B cell (primary cell): ENCODE data around the gene MGST2. TPM values are rescaled to one million over a fixed set of nuclear protein-coding genes. Genes with fewer than 3 reads are reported as not detected.
"Not testable (repeated sequence)": the region's sequence is repeated elsewhere in the genome, so short reads cannot be mapped to it uniquely, and the experiment has no call there.

Experiments
- ATAC-seq: fragments of 200-7000 bp; cut with Tn5 transposase; one replicate; pipeline ENCODE4 v1.10.0; 2021; ENCODE audit warnings: low read depth, mild to moderate bottlenecking, moderate number of reproducible peaks, moderate library complexity
- CTCF ChIA-PET: fragments of 350-600 bp; sonication (Branson Sonifier 250); formaldehyde crosslinking; loops from one replicate; lab custom pipeline; 2021; ENCODE audit warnings: antibody characterized with exemption, inconsistent platforms; lab: Charles Lee
- POLR2A ChIA-PET: fragments of 350-600 bp; sonication (Branson Sonifier 250); formaldehyde crosslinking; loops from one replicate; lab custom pipeline; 2021; ENCODE audit warnings: antibody characterized with exemption; lab: Charles Lee
- DNase-seq: peaks from one replicate; pipeline ENCODE4 v3.0.0; 2013
- H2AFZ ChIP-seq: 2 replicates; pipeline ENCODE4 v1.6.1; 2012; ENCODE audit warnings: mild to moderate bottlenecking, low read depth, low read length; ENCODE audit not compliant: insufficient read depth, poor library complexity, severe bottlenecking
- H3K27ac ChIP-seq, 2 donors: 1 replicate in 1 of 2; 2 replicates in 1 of 2; pipeline ENCODE4 v1.5.1; 2012 to 2013; ENCODE audit warnings: low read length in 2 of 2, mild to moderate bottlenecking in 2 of 2, moderate library complexity in 1 of 2
- H3K27me3 ChIP-seq, 4 experiments: fragments of 200-600 bp in 1 of 4; sonication (generic) in 1 of 4; replicated peaks in 1 of 4; 1 replicate in 2 of 4; 2 replicates in 2 of 4; pipeline versions ENCODE4 v1.6.1 to v1.7.0; 2013 to 2016; ENCODE audit warnings: low read length in 3 of 4, mild to moderate bottlenecking in 2 of 4, mixed read lengths in 1 of 4, moderate library complexity in 1 of 4; ENCODE audit not compliant: insufficient read depth in 4 of 4, control insufficient read depth in 3 of 4; ENCODE audit errors: control extremely low read depth in 1 of 4
- H3K36me3 ChIP-seq, 2 experiments: replicated peaks in 1 of 2; 1 replicate in 1 of 2; 2 replicates in 1 of 2; pipeline versions ENCODE4 v1.6.1 to v1.7.1; 2013; ENCODE audit warnings: low read length in 1 of 2; ENCODE audit not compliant: insufficient read depth in 2 of 2, control insufficient read depth in 1 of 2; ENCODE audit errors: control extremely low read depth in 1 of 2, extremely low read depth in 1 of 2
- H3K4me1 ChIP-seq, 2 donors: fragments of 200-600 bp in 1 of 2; sonication (generic) in 1 of 2; 1 replicate in 1 of 2; 2 replicates in 1 of 2; pipeline versions ENCODE4 v1.5.1 to v1.6.1; 2013 to 2017; ENCODE audit warnings: low read length in 2 of 2; ENCODE audit not compliant: control insufficient read depth in 2 of 2, insufficient read depth in 2 of 2
- H3K4me2 ChIP-seq: replicated peaks from 2 replicates; pipeline ENCODE3; 2012; ENCODE audit warnings: mild to moderate bottlenecking, low read depth, low read length; ENCODE audit not compliant: poor library complexity, severe bottlenecking
- H3K4me3 ChIP-seq, 5 experiments: fragments of 200-600 bp in 1 of 5; sonication (generic) in 1 of 5; 1 replicate in 3 of 5; 2 replicates in 2 of 5; pipeline versions ENCODE4 v1.5.1 to v1.7.0; 2011 to 2016; ENCODE audit warnings: low read length in 4 of 5, mild to moderate bottlenecking in 4 of 5, low read depth in 2 of 5, control low read depth in 1 of 5, moderate library complexity in 1 of 5; ENCODE audit not compliant: insufficient read depth in 1 of 5; ENCODE audit errors: control extremely low read depth in 1 of 5, extremely low read depth in 1 of 5
- H3K79me2 ChIP-seq: fragments of 200-600 bp; sonication (generic); one replicate; pipeline ENCODE4 v1.6.0; 2016; ENCODE audit warnings: low read length; ENCODE audit not compliant: control insufficient read depth, insufficient read depth
- H3K9ac ChIP-seq: fragments of 200-600 bp; sonication (generic); 2 replicates; pipeline ENCODE4 v1.6.1; 2017; ENCODE audit warnings: mild to moderate bottlenecking, low read length, moderate library complexity
- H3K9me3 ChIP-seq, 3 donors: one replicate each; pipeline versions ENCODE4 v1.6.1 to v1.7.1; 2013; ENCODE audit warnings: low read length in 2 of 3; ENCODE audit not compliant: control insufficient read depth in 2 of 3, insufficient read depth in 1 of 3; ENCODE audit errors: control extremely low read depth in 1 of 3
- H4K20me1 ChIP-seq: 2 replicates; pipeline ENCODE4 v1.6.0; 2012; ENCODE audit warnings: mild to moderate bottlenecking, low read length; ENCODE audit not compliant: insufficient read depth, control insufficient read depth, poor library complexity, severe bottlenecking
- H3K27ac Mint-ChIP-seq: one replicate; pipeline ENCODE4 v1.8.0; 2021; ENCODE audit warnings: mixed read lengths
- H3K27me3 Mint-ChIP-seq: one replicate; pipeline ENCODE4 v1.8.0; 2021; ENCODE audit warnings: mixed read lengths
- H3K4me1 Mint-ChIP-seq: one replicate; pipeline ENCODE4 v1.8.0; 2021; ENCODE audit warnings: mixed read lengths
- H3K4me3 Mint-ChIP-seq: one replicate; pipeline ENCODE4 v1.8.0; 2021; ENCODE audit warnings: mixed read lengths
- H3K9me3 Mint-ChIP-seq: one replicate; pipeline ENCODE4 v1.8.0; 2022; ENCODE audit warnings: mixed read lengths; ENCODE audit not compliant: insufficient read depth
- CTCF ChIP-seq: fragments of 200-600 bp; IDR thresholded peaks from one replicate; pipeline ENCODE4 v1.8.0; 2022; ENCODE audit warnings: antibody characterized with exemption, mild to moderate bottlenecking
- EZH2 ChIP-seq: IDR thresholded peaks from 2 replicates; pipeline ENCODE4 v1.6.1; 2012; ENCODE audit warnings: borderline replicate concordance, low read depth, mild to moderate bottlenecking, moderate library complexity, low read length; ENCODE audit not compliant: insufficient read depth, poor library complexity, severe bottlenecking
- WGBS: methylation state at CpG from one replicate; pipeline ENCODE4 v1.1.5; 2013; ENCODE audit warnings: missing lambda C conversion rate; ENCODE audit not compliant: insufficient coverage; 5-methylcytosine and 5-hydroxymethylcytosine counted together
- intact Hi-C: fragments of 100-400 bp; cut with micrococcal nuclease; formaldehyde crosslinking; loops from one replicate; pipeline ENCODE4 v1.10.0; 2022
- polyA plus RNA-seq: library from polyadenylated mRNA; depleted of rRNA; stranded (reverse); fragments of >200 nt; gene quantifications from 2 replicates; pipeline ENCODE4 v1.2.3, GENCODE V29; 2012
- total RNA-seq, 2 donors: library from RNA; stranded (reverse); fragments of 120-200 nt in 1 of 2; gene quantifications; 1 replicate in 1 of 2; 2 replicates in 1 of 2; pipeline versions ENCODE4 v1.2.3 to v1.2.4, GENCODE V29; 2013 to 2022

The MGST2 gene
- total and polyA plus RNA-seq, 2 donors (not counting 1 experiment from before 2014, with no cell fraction given): 0.81 to 3.4 TPM

GRCh38 chr4:139698167-139698925 is 32.7 kb downstream of the MGST2 start:
- H3K36me3 ChIP-seq, H3K9me3 ChIP-seq, H3K4me1 Mint-ChIP-seq, H3K27ac ChIP-seq, H3K27me3 Mint-ChIP-seq, H3K4me2 ChIP-seq, H3K4me3 ChIP-seq, H3K4me3 Mint-ChIP-seq, H3K79me2 ChIP-seq, H2AFZ ChIP-seq, H3K27me3 ChIP-seq, H3K27ac Mint-ChIP-seq, H4K20me1 ChIP-seq, POLR2A ChIA-PET, ATAC-seq, DNase-seq, H3K4me1 ChIP-seq, intact Hi-C loops, H3K9me3 Mint-ChIP-seq, H3K9ac ChIP-seq, CTCF ChIA-PET: not testable (repeated sequence)
- no CpG with 5 or more reads among the region's 25 CpGs for WGBS

GRCh38 chr4:139700568-139700967 is 34.9 kb downstream of the MGST2 start:
- POLR2A ChIA-PET: no interaction called here
- CTCF ChIA-PET: interaction anchor here (0.6 to 1.6 kb wide), 2 partner anchors 27 to 47 kb away, joined by 3 read pairs; no protein-coding TSS in a partner anchor
- no peak overlapping the region for H2AFZ ChIP-seq
- no peak overlapping the region for H3K9ac ChIP-seq
- no peak overlapping the region for H3K4me3 ChIP-seq
- Mint-ChIP-seq H3K9me3 (no peaks in the 10 kb centered on the region), H3K4me1 (no peaks in the 10 kb centered on the region), H3K27me3 (no peaks in the 10 kb centered on the region), H3K4me3 (no peak overlapping the region), H3K27ac (no peak overlapping the region)
- no peak for ATAC-seq
- no peaks in the 10 kb centered on the region for H3K4me1 ChIP-seq
- H3K4me2 ChIP-seq: no peak overlapping the region
- WGBS: no CpG with 5 or more reads among the region's 5 CpGs
- H3K9me3 ChIP-seq: peaks cover 0 to 3% (median 0%) of the 10 kb centered on the region in 3 donors
- H3K36me3 ChIP-seq: no peaks in the 10 kb centered on the region
- TF ChIP-seq CTCF: no peak
- TF ChIP-seq EZH2: no peak
- no peaks in the 10 kb centered on the region for H3K79me2 ChIP-seq
- no peak for DNase-seq
- H3K27me3 ChIP-seq: no peaks in the 10 kb centered on the region
- H4K20me1 ChIP-seq: no peaks in the 10 kb centered on the region
- no peak overlapping the region for H3K27ac ChIP-seq
- intact Hi-C loops: no loop called here
